Measurements from ENCODE around the gene THUMPD3. TPM values are rescaled to one million over a fixed set of nuclear protein-coding genes. Genes with fewer than 3 reads are reported as not detected.

Gene THUMPD3
- total RNA-seq, 4 donors from 2014 or later: 13.3 to 48.9 (median 25.0) TPM

DNA sequence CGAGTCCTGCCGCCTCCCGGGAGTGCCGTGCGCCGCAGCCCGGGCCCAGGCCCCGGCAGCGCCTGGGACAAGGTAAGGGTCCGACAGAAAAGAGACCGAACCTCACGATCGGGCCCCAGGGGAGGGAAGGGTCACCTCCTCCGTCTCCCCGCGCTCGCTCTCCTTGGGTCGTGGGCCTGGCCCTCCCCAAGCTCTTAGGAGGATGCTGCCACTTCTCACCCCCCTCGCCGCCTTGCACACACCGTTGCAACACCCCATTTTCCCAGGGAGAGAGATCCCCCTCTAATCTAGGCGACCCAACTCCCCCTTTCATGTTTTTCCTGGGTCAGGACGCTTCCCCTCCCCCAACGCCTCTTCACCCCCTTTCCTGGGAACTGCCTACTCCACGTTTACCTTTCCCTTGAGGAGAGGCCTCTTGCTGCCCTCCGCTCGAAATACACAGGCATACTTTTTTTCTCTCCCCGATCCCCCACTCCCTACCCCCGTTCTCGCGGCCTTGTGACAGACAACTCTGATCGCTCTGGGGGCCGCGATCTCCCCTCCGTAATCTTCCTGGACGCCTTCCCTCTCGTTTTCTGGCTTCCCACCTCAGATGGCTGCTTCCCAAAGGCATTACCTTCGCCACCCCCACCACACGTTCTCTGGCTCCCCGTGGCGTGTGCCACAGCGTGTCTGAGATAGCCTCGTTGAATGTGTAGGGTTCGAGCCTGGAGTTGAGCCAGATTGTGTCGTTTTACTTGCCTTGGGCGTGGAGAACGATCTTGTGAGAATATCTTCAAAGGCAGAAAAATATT, 35.2 kb downstream of the THUMPD3 start:
- no peaks in the 10 kb centered on the region for H3K9me3 ChIP-seq
- peak overlapping the region; percentile 89 to 96 for H3K4me3 ChIP-seq
- intact Hi-C loops (cut with DNase I; ENCODE audit: low total_unique reads): no loop called here
- no peak for TF ChIP-seq POLR2A (IDR thresholded peaks at IDR 0.05)
- TF ChIP-seq, protein P1, sequence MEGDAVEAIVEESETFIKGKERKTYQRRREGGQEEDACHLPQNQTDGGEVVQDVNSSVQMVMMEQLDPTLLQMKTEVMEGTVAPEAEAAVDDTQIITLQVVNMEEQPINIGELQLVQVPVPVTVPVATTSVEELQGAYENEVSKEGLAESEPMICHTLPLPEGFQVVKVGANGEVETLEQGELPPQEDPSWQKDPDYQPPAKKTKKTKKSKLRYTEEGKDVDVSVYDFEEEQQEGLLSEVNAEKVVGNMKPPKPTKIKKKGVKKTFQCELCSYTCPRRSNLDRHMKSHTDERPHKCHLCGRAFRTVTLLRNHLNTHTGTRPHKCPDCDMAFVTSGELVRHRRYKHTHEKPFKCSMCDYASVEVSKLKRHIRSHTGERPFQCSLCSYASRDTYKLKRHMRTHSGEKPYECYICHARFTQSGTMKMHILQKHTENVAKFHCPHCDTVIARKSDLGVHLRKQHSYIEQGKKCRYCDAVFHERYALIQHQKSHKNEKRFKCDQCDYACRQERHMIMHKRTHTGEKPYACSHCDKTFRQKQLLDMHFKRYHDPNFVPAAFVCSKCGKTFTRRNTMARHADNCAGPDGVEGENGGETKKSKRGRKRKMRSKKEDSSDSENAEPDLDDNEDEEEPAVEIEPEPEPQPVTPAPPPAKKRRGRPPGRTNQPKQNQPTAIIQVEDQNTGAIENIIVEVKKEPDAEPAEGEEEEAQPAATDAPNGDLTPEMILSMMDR (IDR thresholded peaks at IDR 0.05): no peak
- peak; percentile 47 to 60 for DNase-seq
- H3K27ac ChIP-seq: peak overlapping the region; percentile 97 to 99
- H3K27me3 ChIP-seq: no peaks in the 10 kb centered on the region
- H3K4me1 ChIP-seq: peaks cover 12 to 30% of the 10 kb centered on the region in 2 donors
- no peaks in the 10 kb centered on the region for H3K36me3 ChIP-seq

DNA sequence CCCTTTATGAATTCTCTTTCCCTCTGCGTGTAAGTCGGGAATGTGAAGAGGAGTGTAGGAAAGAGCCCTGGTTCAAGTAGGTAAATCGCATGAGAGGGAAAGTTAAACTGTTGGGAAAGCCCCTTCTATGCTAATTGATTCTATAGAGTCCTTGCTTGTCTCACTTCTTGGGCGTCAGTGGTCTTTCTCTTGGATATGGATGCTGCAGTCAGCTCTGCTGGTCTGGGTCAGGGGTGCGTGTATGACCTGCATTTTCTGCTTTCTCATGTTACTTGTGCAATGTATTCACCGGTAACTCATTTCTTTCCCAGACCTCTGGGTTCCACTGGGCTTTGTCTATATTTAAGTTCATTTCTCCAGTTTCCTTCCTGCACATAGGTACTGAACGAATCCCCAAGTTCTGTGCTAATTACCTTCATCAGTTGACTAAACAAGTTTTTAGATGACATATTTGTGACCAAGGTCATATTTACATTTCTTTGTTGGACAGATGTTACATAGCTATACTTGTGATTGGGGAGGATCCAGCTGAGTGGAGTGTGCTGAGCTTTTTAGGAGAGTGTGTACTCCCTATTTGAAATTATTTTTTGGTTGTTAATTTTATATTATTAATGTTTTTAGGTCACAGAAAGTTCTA, 36.0 kb downstream of the THUMPD3 start:
- DNase-seq: no peak
- peaks cover 12 to 32% of the 10 kb centered on the region in 2 donors for H3K4me1 ChIP-seq
- H3K27ac ChIP-seq: peak overlapping the region; percentile 97 to 99
- peak overlapping the region; percentile 89 to 96 for H3K4me3 ChIP-seq
- intact Hi-C loops (cut with DNase I; ENCODE audit: low total_unique reads): no loop called here
- H3K27me3 ChIP-seq: no peaks in the 10 kb centered on the region
- TF ChIP-seq, protein P1 (IDR thresholded peaks at IDR 0.05): no peak
- no peak for TF ChIP-seq POLR2A (IDR thresholded peaks at IDR 0.05)
- no peaks in the 10 kb centered on the region for H3K36me3 ChIP-seq
- H3K9me3 ChIP-seq: no peaks in the 10 kb centered on the region

DNA sequence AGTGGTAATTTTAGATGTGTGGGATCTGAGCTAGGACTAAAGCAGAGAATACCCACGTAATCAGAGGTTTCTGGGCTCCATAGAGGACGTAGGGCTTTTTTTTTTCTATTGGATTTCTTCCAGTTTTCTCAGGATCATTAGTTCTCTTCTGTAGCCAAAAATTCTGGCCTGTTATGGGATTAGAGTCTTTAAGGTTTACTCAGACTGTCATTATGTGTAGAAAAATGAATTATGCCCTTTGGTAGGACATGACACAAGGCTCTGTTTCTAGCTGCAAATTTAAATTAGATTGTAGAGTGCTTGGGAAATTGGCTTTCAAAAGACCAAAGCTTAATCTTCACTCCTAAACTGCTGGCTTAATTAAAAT, 36.5 kb downstream of the THUMPD3 start:
- Histone ChIP-seq H3K9me3 (no peaks in the 10 kb centered on the region), H3K4me3 (peak overlapping the region; percentile 89 to 96), H3K27me3 (no peaks in the 10 kb centered on the region), H3K27ac (peak overlapping the region; percentile 97 to 99), H3K4me1 (peaks cover 12 to 31% of the 10 kb centered on the region in 2 donors), H3K36me3 (no peaks in the 10 kb centered on the region)
- intact Hi-C loops (cut with DNase I; ENCODE audit: low total_unique reads): no loop called here
- DNase-seq: no peak
- TF ChIP-seq POLR2A (IDR thresholded peaks at IDR 0.05): no peak
- TF ChIP-seq, protein P1 (IDR thresholded peaks at IDR 0.05): no peak

DNA sequence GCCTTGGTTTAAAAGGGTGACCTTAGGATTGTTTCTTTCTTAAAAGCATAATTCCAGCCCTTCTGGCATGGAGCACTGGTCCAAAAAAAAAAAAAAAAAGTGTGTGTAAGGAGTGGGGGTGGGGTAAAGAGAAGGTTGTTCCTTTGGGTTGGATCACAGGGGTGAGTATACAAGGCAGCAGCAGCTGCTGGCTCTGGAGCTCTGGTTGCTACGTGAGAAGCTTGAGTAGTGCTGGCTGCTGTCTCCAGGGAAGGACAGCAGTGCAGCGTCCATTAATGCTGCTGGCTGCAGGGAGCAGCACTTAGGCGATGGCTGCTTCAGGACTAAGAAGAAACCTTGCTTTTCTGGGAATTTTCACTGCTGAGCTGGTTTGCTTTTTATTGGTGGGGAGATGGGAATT, 36.9 kb downstream of the THUMPD3 start:
- no peaks in the 10 kb centered on the region for H3K9me3 ChIP-seq
- no peaks in the 10 kb centered on the region for H3K27me3 ChIP-seq
- H3K4me1 ChIP-seq: peaks cover 12 to 31% of the 10 kb centered on the region in 2 donors
- no peaks in the 10 kb centered on the region for H3K36me3 ChIP-seq
- peak overlapping the region; percentile 97 to 99 for H3K27ac ChIP-seq
- DNase-seq: peak; percentile 72 to 75
- intact Hi-C loops (cut with DNase I; ENCODE audit: low total_unique reads): no loop called here
- TF ChIP-seq, protein P1 (IDR thresholded peaks at IDR 0.05): peak in 1 of 4 experiments; percentile 5
- no peak for TF ChIP-seq POLR2A (IDR thresholded peaks at IDR 0.05)
- peak overlapping the region; percentile 89 to 96 for H3K4me3 ChIP-seq

DNA sequence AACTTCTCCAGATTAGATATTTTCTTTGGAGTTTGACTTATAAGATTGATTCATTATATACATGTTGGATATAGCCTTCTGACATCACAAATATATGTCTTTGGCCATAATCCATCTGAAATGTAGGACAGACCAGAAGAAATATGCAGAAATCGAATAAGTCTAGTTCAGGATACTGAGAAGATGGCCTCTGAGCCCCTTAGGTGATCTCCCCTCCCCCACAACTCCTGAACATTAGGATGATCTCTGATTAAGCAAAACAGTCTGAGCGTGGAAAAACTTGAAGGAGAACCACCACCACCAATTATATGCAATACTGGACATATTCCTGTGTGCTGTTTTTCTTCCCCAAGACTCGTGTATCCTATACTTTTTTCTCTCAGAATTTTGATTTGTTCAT, 37.8 kb downstream of the THUMPD3 start:
- Histone ChIP-seq H3K4me3 (no peak overlapping the region), H3K36me3 (no peaks in the 10 kb centered on the region), H3K9me3 (no peaks in the 10 kb centered on the region), H3K4me1 (peaks cover 14 to 24% of the 10 kb centered on the region in 2 donors), H3K27me3 (no peaks in the 10 kb centered on the region), H3K27ac (peak overlapping the region; percentile 97 to 99)
- TF ChIP-seq, protein P1 (IDR thresholded peaks at IDR 0.05): no peak
- TF ChIP-seq POLR2A (IDR thresholded peaks at IDR 0.05): no peak
- intact Hi-C loops (cut with DNase I; ENCODE audit: low total_unique reads): no loop called here
- no peak for DNase-seq
